HG03378 (cell line): ENCODE results near the gene YIPF5.

ENCODE experiments used
- ATAC-seq: cut with Tn5 transposase; IDR thresholded peaks from one replicate; pipeline ENCODE4 v1.9.1; 2021; ENCODE audit warnings: mild to moderate bottlenecking, moderate library complexity; ENCODE audit not compliant: unreplicated experiment

Gene YIPF5

GRCh38 chr5:144170276-144171024 lies at the start of gene YIPF5, which contains the start of gene KCTD16:
YIPF5 (minus strand) TSS chr5:144170659; CDS start chr5:144169955, 704 bp downstream.
KCTD16 (plus strand) TSS chr5:144170873.
- ATAC-seq: peak; percentile 99

DNA sequence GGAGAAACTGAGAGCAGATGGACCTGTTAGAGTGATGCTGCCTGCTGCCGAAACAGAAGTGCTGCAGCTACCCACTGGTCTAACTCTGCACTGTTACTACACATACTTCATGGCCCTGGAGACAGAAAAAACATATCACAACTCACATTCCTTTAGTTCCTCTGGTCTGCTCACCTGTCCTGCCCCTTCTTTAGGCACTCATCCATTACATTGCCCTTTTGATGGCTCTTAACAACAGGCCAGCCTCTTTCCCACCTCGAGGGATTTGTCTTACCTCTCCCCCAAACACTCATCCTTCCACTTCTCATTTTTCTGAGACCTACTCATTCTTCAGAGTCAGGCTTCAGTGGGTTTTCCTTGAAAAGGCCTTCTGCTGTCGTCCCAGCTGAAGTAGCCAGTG lies 49.4 kb upstream of the YIPF5 start:
- no peak for ATAC-seq

DNA sequence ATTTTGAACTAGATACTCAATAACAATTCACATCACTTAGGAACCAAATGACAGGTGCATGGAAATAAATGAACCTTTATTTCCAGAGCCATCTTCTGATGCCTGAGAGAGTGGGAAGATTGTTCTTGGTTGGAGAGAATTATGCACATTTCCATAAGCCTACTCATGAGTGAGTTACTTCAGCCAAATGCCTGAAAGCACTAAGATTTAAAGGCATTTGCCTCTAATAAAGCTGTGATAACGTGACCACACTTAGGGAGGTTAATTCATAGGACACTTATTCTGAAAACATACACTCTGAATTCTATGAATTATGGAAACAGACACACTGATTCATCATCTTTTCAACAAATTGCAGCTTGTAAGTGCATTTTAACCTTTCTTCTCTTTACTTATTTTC lies 40.2 kb upstream of the YIPF5 start:
- no peak for ATAC-seq

DNA sequence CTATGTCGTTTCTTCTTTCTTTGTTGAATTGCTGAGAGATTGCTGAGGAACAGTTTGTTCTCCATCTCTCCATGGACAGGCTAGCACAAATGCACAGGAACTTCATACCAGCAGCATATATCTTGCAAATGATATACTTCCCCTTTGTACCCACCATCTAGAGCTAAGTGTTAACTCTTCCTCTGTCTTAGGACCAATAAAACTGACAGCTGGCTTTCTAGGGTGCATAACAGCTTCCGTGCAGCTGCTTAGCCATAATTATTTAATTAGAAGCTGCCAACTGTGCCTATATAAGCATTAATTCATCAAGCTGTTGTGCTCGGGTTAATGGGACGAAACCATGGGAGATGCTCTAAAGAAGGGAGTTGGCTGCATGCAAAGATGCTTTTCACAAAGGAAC lies 38.9 kb upstream of the YIPF5 start:
- no peak for ATAC-seq

DNA sequence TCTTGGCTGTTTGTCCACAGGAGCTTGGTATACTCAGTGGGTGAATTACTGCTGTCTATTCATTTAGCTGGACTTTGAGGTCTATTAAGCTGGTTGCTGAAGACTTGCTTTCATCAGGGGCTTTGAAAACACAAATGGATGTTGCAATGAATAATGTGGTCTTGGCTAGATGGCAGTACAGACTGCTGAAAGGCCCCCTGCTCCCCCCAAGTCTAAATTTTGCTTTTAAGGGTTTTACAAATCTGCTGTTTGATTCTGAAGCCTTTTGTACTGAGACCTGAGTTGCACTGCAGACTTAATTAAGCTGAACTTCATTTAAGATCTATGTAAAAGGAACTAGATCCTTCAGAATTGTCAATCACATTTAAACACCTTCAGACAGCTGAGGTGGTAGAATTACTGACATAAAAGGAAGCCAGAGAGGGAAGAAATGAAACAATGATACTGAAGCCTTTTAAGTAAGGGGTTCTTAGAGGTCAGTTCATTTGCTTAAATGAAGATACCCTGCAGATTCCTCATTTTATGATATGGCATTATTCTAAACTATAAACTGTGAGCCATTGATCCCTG lies 37.5 kb upstream of the YIPF5 start:
- ATAC-seq: no peak

GRCh38 chr5:144206141-144206540 lies 35.7 kb upstream of the YIPF5 start:
- no peak for ATAC-seq

GRCh38 chr5:144205141-144205551 lies 34.7 kb upstream of the YIPF5 start:
- ATAC-seq: no peak

DNA sequence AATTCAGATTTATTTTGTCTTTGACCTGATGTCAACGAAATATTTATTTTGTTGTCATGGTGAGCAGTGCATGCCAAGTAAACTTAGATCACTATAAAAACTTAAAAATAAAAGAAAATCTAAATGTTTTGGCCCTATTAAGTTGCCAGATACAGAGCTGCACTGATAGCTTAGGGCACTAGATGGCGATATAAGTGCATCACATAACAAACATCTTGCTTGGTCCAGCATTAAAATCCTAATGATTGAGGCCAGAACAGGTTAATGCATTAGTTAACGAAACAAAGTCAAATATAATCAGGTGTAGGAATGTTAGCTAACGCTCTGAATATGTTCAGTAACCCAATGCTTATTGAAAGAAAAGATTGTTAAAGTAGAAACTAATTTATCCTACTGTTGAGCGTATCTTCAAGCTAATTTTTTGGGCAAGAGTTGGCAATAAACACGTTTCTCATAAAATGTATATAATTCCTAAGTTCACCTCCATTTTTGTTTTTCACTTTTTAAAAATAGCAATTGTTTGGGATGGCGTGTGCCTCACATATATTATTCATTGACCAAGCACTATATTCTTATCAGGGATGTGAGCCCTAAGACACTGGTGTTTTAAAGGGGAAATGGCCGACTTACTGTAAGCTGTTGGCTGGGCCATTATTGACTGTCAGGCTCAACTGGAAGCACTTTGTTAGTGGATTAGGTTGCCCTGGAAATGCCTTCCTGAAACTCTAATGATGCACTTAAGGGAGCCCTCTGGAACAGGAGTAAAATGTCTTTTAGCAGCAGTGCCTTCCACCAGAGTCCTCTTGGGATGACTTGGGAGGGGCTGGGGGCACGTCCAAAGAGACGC lies 33.5 kb upstream of the YIPF5 start:
- ATAC-seq: peak; percentile 83

GRCh38 chr5:144202726-144203125 lies 32.3 kb upstream of the YIPF5 start:
- no peak for ATAC-seq

DNA sequence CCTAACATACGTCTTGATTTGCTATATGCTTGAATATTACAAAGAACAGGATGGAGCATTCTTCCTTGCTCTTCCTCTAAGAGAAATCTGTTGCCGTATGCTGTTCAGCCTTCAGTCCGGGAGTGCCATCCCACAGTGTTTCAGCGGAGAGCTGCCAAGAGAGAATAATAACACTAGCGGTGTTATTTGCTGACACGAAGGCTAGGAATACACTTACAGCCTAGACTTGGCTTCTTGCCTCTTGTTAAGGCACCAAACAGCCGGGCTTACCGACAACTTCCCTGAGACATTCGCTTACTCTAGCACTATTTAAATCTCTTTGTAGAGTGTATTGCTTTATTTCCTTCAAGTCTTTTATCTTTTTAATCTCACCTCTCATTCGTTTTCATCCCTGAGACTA lies 31.6 kb upstream of the YIPF5 start:
- ATAC-seq: no peak

DNA sequence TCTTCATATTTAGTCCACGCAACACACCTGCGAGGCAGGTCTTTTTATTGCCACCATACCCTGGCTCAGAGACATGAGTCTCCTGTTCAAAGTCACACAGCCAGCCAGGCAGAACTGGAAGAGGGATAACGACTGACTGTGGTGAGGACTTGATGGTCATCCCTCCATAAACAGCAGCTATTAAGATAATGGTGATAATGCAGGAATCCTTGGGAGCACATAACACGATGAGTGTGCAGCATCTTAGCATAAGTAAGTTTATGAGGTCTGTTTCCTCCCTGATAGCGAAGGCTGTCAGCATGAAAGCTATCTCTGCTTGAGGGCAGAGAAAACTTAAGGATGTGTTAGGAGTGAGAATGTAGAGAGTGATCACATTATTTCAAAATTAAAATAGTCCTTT lies 31.1 kb upstream of the YIPF5 start:
- ATAC-seq: no peak

GRCh38 chr5:144198386-144198785 lies 27.9 kb upstream of the YIPF5 start:
- no peak for ATAC-seq

- no peak for ATAC-seq
These were observed 26.2 kb upstream of the YIPF5 start for GRCh38 chr5:144196612-144197011.

DNA sequence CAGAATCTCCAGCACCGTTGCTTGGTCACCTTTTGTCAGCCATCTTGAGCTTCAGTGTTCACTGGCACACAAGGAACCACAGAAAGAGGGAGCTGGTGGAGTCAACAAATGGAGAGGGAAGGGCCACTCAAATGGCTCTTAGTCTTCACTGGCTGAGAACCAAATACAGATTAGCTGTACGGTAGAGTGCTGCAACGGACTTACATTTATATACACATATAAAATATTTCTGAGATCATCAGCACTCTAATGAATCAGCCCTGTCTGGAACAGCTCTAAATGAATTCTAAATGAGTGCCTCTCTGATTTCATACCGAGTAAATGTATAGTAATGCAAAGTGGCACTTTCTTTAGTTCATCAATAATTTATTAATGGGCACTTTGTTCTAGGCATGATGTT lies 25.0 kb upstream of the YIPF5 start:
- no peak for ATAC-seq

GRCh38 chr5:144194144-144194543 lies 23.7 kb upstream of the YIPF5 start:
- ATAC-seq: no peak

- ATAC-seq: no peak
These were observed 22.2 kb upstream of the YIPF5 start for GRCh38 chr5:144192661-144193060.

GRCh38 chr5:144191998-144192397 lies 21.5 kb upstream of the YIPF5 start:
- peak; percentile 93 for ATAC-seq

DNA sequence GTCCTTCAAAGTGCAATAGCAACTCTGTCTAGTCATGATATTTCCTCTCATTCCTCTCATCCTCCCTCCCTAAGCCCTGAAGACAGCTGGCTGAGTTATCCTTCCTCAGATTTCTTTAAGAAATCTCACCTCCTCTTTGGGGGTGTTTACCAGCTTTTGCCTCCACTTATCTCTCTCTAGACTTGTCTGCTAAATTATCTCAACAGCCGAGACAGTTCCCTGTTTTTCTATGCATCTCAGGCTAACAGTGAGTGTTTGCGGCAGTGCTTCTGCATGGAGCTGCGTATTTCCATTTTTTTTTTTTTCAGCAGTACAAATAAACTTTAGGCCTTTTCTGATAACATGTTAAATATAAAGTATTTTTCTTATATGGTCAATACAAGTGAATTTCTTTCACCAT lies 21.1 kb upstream of the YIPF5 start:
- ATAC-seq: no peak

DNA sequence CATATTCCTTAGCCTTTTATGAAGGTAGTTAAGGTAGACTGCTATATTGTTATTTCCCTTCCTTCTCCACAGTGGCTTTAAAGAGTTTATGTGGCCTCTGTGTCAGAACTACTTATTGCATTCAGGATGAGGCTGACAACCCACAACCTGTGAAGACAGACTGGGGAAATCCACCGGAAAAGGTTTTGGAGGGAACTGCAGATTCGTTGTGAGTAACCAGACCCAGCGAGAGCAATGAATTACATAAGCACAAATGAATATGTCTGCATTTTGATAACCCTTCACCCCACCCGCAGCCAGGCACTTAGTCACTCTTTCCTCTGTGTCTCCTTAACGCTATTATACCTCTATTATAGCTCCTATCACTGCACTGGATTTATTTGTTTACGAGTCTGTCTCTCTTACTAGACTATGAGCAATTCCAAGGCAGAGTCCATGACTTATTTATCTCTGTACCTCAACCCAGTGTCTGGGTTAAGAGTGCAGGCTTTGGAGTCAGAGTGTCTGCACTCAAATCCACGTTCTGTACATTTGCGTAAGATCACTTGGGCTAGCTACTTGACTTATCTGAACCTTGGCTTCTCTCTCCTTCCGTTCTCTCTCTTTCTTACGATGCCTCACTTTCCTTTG lies 19.5 kb upstream of the YIPF5 start:
- ATAC-seq: peak; percentile 38

- peak; percentile 75 for ATAC-seq
These were observed 17.3 kb upstream of the YIPF5 start for GRCh38 chr5:144187699-144188294.
